OCI-LY3 (cell line): ENCODE measurements around the gene CEBPG.

Experiments used
- EZH2phosphoT487 ChIP-seq: fragments of 200-600 bp; shearing (Covaris generic); IDR thresholded peaks from 2 replicates; pipeline ENCODE4 v1.6.1; 2018; ENCODE audit warnings: antibody characterized with exemption, mixed run types, low read depth
- TF ChIP-seq, protein P1 (sequence below): fragments of 200-600, 300-600 bp; sonication (generic); IDR thresholded peaks from 2 replicates; pipeline ENCODE4 v1.5.1; 2014; ENCODE audit warnings: antibody characterized with exemption, low read length, low read depth

DNA sequence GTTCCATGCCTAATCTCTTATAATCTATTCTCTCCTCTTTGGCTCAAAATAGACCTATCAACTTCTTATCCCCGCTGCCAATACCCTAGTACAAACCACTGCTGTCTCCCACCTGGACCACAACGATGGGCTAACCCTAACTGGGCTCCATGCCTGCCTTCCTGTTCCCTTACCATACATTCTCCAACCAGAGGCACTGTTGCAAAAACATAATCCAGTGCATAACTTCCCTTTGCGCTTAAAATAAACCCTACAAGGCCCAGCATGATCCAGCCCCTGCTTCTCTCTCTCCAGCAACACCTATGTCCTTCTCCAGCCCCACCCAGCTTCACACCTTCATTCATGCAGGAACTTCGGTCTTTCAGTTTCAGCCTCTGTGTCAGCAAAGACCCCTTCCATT lies 43.8 kb upstream of the CEBPG start:
- TF ChIP-seq, protein P1, sequence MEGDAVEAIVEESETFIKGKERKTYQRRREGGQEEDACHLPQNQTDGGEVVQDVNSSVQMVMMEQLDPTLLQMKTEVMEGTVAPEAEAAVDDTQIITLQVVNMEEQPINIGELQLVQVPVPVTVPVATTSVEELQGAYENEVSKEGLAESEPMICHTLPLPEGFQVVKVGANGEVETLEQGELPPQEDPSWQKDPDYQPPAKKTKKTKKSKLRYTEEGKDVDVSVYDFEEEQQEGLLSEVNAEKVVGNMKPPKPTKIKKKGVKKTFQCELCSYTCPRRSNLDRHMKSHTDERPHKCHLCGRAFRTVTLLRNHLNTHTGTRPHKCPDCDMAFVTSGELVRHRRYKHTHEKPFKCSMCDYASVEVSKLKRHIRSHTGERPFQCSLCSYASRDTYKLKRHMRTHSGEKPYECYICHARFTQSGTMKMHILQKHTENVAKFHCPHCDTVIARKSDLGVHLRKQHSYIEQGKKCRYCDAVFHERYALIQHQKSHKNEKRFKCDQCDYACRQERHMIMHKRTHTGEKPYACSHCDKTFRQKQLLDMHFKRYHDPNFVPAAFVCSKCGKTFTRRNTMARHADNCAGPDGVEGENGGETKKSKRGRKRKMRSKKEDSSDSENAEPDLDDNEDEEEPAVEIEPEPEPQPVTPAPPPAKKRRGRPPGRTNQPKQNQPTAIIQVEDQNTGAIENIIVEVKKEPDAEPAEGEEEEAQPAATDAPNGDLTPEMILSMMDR = no peak
- TF ChIP-seq EZH2phosphoT487 = no peak
